Measurements from ENCODE around the gene DFFB. TPM values are rescaled to one million over a fixed set of nuclear protein-coding genes. Genes with fewer than 3 reads are reported as not detected.

DFFB gene
- total RNA-seq, 1 experiment from 2014 or later: 17.1 TPM

GRCh38 chr1:3834701-3835100 lies 22.6 kb upstream of the DFFB start:
- H3K9me2 ChIP-seq (replicated peaks; ENCODE audit: low read length): no peaks in the 10 kb centered on the region
- peaks cover 7% of the 10 kb centered on the region; the same call in 1 of the 2 replicates for H3K9me3 ChIP-seq (ENCODE audit: low read length)
- intact Hi-C loops (cut with micrococcal nuclease): no loop called here
- no peaks in the 10 kb centered on the region for H3K27me3 ChIP-seq (ENCODE audit: low read length)
- no peak overlapping the region for H3K9ac ChIP-seq (ENCODE audit: low read length)
- DNase-seq: no peak
- ChIA-PET CTCF (no interaction called here), POLR2A (ENCODE audit: unreplicated experiment) (no interaction called here)
- peaks cover 73% of the 10 kb centered on the region for H3K36me3 ChIP-seq (ENCODE audit: low read depth, low read length)
- TF ChIP-seq EZH2phosphoT487 (IDR thresholded peaks at IDR 0.05; ENCODE audit: borderline replicate concordance, low read length): no peak
- no peak for TF ChIP-seq EZH2 (IDR thresholded peaks at IDR 0.05; ENCODE audit: low read length, unreplicated experiment)
- no peak for TF ChIP-seq CTCF (conservative IDR thresholded peaks at IDR 0.05; ENCODE audit: low read depth, low read length)
- H3K27ac ChIP-seq (ENCODE audit: low read length): no peak overlapping the region
- no peak for ATAC-seq
- no peak overlapping the region for H2AFZ ChIP-seq (ENCODE audit: low read length)
- no peak overlapping the region for H3K4me2 ChIP-seq (ENCODE audit: low read length)
- no peaks in the 10 kb centered on the region for H4K20me1 ChIP-seq (ENCODE audit: low read length)
- H3F3A ChIP-seq (ENCODE audit: low read length, unreplicated experiment): no peaks in the 10 kb centered on the region
- BruUV-seq (replicated peaks): no TSS peak
- H3K4me1 ChIP-seq (ENCODE audit: insufficient read depth, low read length): no peaks in the 10 kb centered on the region
- no peak overlapping the region for H3K4me3 ChIP-seq (ENCODE audit: low read length)
- H3K79me2 ChIP-seq (ENCODE audit: low read length): no peaks in the 10 kb centered on the region

- ChIA-PET POLR2A (ENCODE audit: unreplicated experiment) (no interaction called here), CTCF (no interaction called here)
- intact Hi-C loops (cut with micrococcal nuclease): no loop called here
- no peaks in the 10 kb centered on the region for H3K9me2 ChIP-seq (replicated peaks; ENCODE audit: low read length)
- no peaks in the 10 kb centered on the region for H3K4me1 ChIP-seq (ENCODE audit: insufficient read depth, low read length)
- no peak overlapping the region for H3K27ac ChIP-seq (ENCODE audit: low read length)
- no peaks in the 10 kb centered on the region for H3F3A ChIP-seq (ENCODE audit: low read length, unreplicated experiment)
- peaks cover 7% of the 10 kb centered on the region; the same call in 1 of the 2 replicates for H3K9me3 ChIP-seq (ENCODE audit: low read length)
- ATAC-seq: no peak
- H2AFZ ChIP-seq (ENCODE audit: low read length): no peak overlapping the region
- no peak overlapping the region for H3K4me2 ChIP-seq (ENCODE audit: low read length)
- H3K27me3 ChIP-seq (ENCODE audit: low read length): no peaks in the 10 kb centered on the region
- H4K20me1 ChIP-seq (ENCODE audit: low read length): no peaks in the 10 kb centered on the region
- H3K36me3 ChIP-seq (ENCODE audit: low read depth, low read length): peaks cover 72% of the 10 kb centered on the region
- no peak for DNase-seq
- H3K4me3 ChIP-seq (ENCODE audit: low read length): no peak overlapping the region
- BruUV-seq (replicated peaks): no TSS peak
- no peak for TF ChIP-seq CTCF (conservative IDR thresholded peaks at IDR 0.05; ENCODE audit: low read depth, low read length)
- no peak for TF ChIP-seq EZH2phosphoT487 (IDR thresholded peaks at IDR 0.05; ENCODE audit: borderline replicate concordance, low read length)
- no peak for TF ChIP-seq EZH2 (IDR thresholded peaks at IDR 0.05; ENCODE audit: low read length, unreplicated experiment)
- no peaks in the 10 kb centered on the region for H3K79me2 ChIP-seq (ENCODE audit: low read length)
- no peak overlapping the region for H3K9ac ChIP-seq (ENCODE audit: low read length)
These were observed 20.9 kb upstream of the DFFB start for GRCh38 chr1:3836421-3836820.

GRCh38 chr1:3837200-3837599 lies 20.1 kb upstream of the DFFB start:
- no peak for ATAC-seq
- Histone ChIP-seq H2AFZ (ENCODE audit: low read length) (no peak overlapping the region), H3K9ac (ENCODE audit: low read length) (no peak overlapping the region), H3K27ac (ENCODE audit: low read length) (no peak overlapping the region), H4K20me1 (ENCODE audit: low read length) (no peaks in the 10 kb centered on the region), H3K9me3 (ENCODE audit: low read length) (peaks cover 7% of the 10 kb centered on the region; the same call in 1 of the 2 replicates), H3F3A (ENCODE audit: low read length, unreplicated experiment) (no peaks in the 10 kb centered on the region), H3K79me2 (ENCODE audit: low read length) (no peaks in the 10 kb centered on the region), H3K4me2 (ENCODE audit: low read length) (no peak overlapping the region), H3K36me3 (ENCODE audit: low read depth, low read length) (peaks cover 70% of the 10 kb centered on the region), H3K27me3 (ENCODE audit: low read length) (no peaks in the 10 kb centered on the region), H3K9me2 (replicated peaks; ENCODE audit: low read length) (no peaks in the 10 kb centered on the region), H3K4me1 (ENCODE audit: insufficient read depth, low read length) (no peaks in the 10 kb centered on the region), H3K4me3 (ENCODE audit: low read length) (no peak overlapping the region)
- intact Hi-C loops (cut with micrococcal nuclease): no loop called here
- BruUV-seq (replicated peaks): no TSS peak
- ChIA-PET POLR2A (ENCODE audit: unreplicated experiment) (no interaction called here), CTCF (no interaction called here)
- TF ChIP-seq EZH2phosphoT487 (IDR thresholded peaks at IDR 0.05; ENCODE audit: borderline replicate concordance, low read length) (no peak), EZH2 (IDR thresholded peaks at IDR 0.05; ENCODE audit: low read length, unreplicated experiment) (no peak), CTCF (conservative IDR thresholded peaks at IDR 0.05; ENCODE audit: low read depth, low read length) (no peak)
- DNase-seq: no peak
